ENCODE results near the gene DMPK. TPM values are rescaled to one million over a fixed set of nuclear protein-coding genes. Genes with fewer than 3 reads are reported as not detected.

The DMPK gene
- total and polyA plus RNA-seq, 9 of the 15 experiments (the other 6 are each of a cell fraction or from before 2014, with no cell fraction given), result 0.24 to 31.3 (median 7.3) TPM

DNA sequence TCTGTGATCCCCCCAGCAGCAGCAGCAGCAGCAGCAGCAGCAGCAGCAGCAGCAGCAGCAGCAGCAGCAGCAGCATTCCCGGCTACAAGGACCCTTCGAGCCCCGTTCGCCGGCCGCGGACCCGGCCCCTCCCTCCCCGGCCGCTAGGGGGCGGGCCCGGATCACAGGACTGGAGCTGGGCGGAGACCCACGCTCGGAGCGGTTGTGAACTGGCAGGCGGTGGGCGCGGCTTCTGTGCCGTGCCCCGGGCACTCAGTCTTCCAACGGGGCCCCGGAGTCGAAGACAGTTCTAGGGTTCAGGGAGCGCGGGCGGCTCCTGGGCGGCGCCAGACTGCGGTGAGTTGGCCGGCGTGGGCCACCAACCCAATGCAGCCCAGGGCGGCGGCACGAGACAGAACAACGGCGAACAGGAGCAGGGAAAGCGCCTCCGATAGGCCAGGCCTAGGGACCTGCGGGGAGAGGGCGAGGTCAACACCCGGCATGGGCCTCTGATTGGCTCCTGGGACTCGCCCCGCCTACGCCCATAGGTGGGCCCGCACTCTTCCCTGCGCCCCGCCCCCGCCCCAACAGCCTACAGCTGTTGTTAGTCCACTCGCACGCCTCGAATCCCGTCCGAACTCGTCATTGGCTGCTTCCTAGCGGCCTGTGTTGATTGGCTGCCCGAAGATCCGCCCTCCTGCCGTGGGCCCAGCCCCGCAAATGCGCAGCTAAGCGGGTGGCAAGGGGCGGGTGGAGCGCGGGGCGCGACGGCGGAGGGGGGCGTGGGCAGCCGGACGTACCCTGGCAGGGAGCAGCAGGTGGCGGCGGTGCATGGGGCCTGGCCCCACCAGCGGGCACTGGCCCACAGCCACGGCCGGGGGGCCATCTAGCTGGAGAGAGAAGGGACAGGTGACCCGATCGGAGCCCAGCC is 11.8 kb downstream of the DMPK start (continued):
- TF ChIP-seq CEBPG (CRISPR knock-in tag; IDR thresholded peaks at IDR 0.05) (no peak), CEBPG (tag; conservative IDR thresholded peaks at IDR 0.05 in 1 of 2, IDR thresholded peaks at IDR 0.05 in 1 of 2) (no peak), TBP (optimal IDR thresholded peaks at IDR 0.05; ENCODE audit: low read depth, low read length) (peak; percentile 56), TFAM (CRISPR knock-in tag; conservative IDR thresholded peaks at IDR 0.05) (no peak), ELF1 (tag; IDR thresholded peaks at IDR 0.05) (no peak), FOXK2 (conservative IDR thresholded peaks at IDR 0.05 in 1 of 2, IDR thresholded peaks at IDR 0.05 in 1 of 2; ENCODE audit: low read depth in 2 of 2) (peak; percentile 96 to 97), PRMT5 (CRISPR knock-in tag; IDR thresholded peaks at IDR 0.05) (no peak), RBM22 (IDR thresholded peaks at IDR 0.05; ENCODE audit: low read depth, low read length, poor library complexity, severe bottlenecking) (peak; percentile 93), TRIM28 (IDR thresholded peaks at IDR 0.05) (no peak), CCAR2 (IDR thresholded peaks at IDR 0.05; ENCODE audit: low read depth, low read length) (no peak), NUFIP1 (IDR thresholded peaks at IDR 0.05; ENCODE audit: partially characterized antibody) (no peak), ZNF699 (CRISPR knock-in tag; IDR thresholded peaks at IDR 0.05; ENCODE audit: insufficient replicate concordance) (no peak)
- TF ChIP-seq, protein P1, sequence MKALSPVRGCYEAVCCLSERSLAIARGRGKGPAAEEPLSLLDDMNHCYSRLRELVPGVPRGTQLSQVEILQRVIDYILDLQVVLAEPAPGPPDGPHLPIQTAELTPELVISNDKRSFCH (CRISPR knock-in tag; IDR thresholded peaks at IDR 0.05), result no peak
- TF ChIP-seq, protein P1 (tag; IDR thresholded peaks at IDR 0.05), result no peak
- TF ChIP-seq, protein P2, sequence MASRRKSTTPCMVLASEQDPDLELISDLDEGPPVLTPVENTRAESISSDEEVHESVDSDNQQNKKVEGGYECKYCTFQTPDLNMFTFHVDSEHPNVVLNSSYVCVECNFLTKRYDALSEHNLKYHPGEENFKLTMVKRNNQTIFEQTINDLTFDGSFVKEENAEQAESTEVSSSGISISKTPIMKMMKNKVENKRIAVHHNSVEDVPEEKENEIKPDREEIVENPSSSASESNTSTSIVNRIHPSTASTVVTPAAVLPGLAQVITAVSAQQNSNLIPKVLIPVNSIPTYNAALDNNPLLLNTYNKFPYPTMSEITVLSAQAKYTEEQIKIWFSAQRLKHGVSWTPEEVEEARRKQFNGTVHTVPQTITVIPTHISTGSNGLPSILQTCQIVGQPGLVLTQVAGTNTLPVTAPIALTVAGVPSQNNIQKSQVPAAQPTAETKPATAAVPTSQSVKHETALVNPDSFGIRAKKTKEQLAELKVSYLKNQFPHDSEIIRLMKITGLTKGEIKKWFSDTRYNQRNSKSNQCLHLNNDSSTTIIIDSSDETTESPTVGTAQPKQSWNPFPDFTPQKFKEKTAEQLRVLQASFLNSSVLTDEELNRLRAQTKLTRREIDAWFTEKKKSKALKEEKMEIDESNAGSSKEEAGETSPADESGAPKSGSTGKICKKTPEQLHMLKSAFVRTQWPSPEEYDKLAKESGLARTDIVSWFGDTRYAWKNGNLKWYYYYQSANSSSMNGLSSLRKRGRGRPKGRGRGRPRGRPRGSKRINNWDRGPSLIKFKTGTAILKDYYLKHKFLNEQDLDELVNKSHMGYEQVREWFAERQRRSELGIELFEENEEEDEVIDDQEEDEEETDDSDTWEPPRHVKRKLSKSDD (conservative IDR thresholded peaks at IDR 0.05; ENCODE audit: low read length), result no peak
- TF ChIP-seq, protein P3, sequence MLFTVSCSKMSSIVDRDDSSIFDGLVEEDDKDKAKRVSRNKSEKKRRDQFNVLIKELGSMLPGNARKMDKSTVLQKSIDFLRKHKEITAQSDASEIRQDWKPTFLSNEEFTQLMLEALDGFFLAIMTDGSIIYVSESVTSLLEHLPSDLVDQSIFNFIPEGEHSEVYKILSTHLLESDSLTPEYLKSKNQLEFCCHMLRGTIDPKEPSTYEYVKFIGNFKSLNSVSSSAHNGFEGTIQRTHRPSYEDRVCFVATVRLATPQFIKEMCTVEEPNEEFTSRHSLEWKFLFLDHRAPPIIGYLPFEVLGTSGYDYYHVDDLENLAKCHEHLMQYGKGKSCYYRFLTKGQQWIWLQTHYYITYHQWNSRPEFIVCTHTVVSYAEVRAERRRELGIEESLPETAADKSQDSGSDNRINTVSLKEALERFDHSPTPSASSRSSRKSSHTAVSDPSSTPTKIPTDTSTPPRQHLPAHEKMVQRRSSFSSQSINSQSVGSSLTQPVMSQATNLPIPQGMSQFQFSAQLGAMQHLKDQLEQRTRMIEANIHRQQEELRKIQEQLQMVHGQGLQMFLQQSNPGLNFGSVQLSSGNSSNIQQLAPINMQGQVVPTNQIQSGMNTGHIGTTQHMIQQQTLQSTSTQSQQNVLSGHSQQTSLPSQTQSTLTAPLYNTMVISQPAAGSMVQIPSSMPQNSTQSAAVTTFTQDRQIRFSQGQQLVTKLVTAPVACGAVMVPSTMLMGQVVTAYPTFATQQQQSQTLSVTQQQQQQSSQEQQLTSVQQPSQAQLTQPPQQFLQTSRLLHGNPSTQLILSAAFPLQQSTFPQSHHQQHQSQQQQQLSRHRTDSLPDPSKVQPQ (CRISPR knock-in tag; IDR thresholded peaks at IDR 0.05; ENCODE audit: borderline replicate concordance), result no peak
- TF ChIP-seq, protein P4, sequence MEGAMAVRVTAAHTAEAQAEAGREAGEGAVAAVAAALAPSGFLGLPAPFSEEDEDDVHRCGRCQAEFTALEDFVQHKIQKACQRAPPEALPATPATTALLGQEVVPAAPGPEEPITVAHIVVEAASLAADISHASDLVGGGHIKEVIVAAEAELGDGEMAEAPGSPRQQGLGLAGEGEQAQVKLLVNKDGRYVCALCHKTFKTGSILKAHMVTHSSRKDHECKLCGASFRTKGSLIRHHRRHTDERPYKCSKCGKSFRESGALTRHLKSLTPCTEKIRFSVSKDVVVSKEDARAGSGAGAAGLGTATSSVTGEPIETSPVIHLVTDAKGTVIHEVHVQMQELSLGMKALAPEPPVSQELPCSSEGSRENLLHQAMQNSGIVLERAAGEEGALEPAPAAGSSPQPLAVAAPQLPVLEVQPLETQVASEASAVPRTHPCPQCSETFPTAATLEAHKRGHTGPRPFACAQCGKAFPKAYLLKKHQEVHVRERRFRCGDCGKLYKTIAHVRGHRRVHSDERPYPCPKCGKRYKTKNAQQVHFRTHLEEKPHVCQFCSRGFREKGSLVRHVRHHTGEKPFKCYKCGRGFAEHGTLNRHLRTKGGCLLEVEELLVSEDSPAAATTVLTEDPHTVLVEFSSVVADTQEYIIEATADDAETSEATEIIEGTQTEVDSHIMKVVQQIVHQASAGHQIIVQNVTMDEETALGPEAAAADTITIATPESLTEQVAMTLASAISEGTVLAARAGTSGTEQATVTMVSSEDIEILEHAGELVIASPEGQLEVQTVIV (CRISPR knock-in tag; IDR thresholded peaks at IDR 0.05; ENCODE audit: borderline replicate concordance), result no peak

All from K562 (cell line).